Stimulated activated CD8-positive, alpha-beta memory T cell treated with anti-CD3 and anti-CD28 coated beads, Interleukin-2, amount 100 ng/mL, for 48 hours (primary cell): ENCODE data around the gene CASTOR1.
"Not testable (repeated sequence)": the region's sequence is repeated elsewhere in the genome, so short reads cannot be mapped to it uniquely, and the experiment has no call there.

ENCODE experiments used
- DNase-seq, 2 donors: peaks; one replicate each; pipeline ENCODE4 v3.0.0-alpha.2; 2020; ENCODE audit warnings: low read depth in 2 of 2

The CASTOR1 gene

DNA sequence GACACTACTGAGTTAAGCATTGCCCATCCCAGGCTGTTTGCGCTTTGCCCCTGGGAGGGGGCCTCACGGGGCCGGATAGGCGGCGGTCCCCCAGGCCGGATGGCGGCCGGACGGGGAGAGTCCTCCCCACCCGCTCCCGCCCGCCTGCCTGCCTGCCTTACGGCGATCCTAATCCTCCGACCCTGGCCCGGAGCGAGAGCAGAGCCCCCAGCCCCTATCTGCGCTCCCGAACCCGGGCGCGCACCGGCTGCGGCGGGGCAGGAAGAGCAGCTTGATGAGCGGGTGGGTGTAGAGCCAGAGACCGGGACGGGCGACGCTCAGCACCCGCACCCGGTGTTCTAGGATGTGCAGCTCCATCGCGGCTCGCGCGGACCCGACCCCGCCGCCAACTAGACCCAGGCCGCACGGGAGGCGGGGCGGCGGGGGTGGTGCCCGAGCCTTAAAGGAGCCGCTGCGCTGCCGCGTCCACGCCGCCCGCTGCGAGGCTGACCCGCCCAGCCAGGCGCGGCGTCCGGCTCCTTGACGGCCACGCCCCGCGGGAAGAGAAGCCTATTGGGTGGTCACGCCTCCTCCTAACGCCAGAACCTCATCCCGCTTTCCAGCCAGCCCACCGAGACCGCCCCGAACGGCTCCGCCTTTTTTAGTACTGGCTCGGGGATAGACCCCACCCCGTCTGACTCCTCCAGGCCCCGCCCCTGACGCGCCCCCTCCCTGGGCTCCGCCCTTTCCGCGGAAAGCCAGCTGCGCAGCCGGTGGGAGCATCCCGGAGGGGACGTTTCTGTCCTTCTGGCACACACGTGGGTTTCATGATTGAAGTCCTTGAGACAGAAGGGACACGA lies at the start of gene CASTOR1:
Gene CASTOR1 (minus strand): TSS at position 365 of the 839 bp plus-strand sequence. CDS start 8 bp downstream, at position 357.
- peak; percentile 84 to 91 for DNase-seq

DNA sequence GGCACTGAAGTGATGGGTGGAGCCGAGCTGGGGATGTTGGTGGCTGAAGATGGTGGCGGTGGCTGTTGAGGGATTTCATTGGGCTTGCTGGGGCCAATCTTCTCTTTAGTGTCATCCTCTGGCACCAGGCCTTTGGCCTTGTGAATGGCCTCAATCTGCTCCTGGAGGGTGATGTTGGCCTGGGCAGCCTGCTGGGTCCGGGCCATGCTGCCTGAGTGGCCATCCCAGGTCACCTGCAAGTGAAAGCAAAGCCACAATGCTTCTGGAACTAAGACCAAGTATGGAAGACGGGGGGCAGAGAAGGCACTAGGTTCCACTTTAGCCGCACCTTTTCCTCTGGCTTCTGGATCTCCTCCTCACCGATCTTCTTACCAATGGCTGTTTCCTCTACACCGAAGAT lies 49.5 kb upstream of the CASTOR1 start:
- no peak for DNase-seq

GRCh38 chr22:30338341-30338740 lies 49.0 kb upstream of the CASTOR1 start:
- not testable (repeated sequence) for DNase-seq

GRCh38 chr22:30337461-30337778 lies 48.1 kb upstream of the CASTOR1 start:
- DNase-seq = no peak

GRCh38 chr22:30336752-30337460 lies 47.6 kb upstream of the CASTOR1 start:
- no peak for DNase-seq

- no peak for DNase-seq
These were observed 45.9 kb upstream of the CASTOR1 start for GRCh38 chr22:30335236-30335635.

GRCh38 chr22:30334646-30335045 lies 45.3 kb upstream of the CASTOR1 start:
- no peak for DNase-seq

DNA sequence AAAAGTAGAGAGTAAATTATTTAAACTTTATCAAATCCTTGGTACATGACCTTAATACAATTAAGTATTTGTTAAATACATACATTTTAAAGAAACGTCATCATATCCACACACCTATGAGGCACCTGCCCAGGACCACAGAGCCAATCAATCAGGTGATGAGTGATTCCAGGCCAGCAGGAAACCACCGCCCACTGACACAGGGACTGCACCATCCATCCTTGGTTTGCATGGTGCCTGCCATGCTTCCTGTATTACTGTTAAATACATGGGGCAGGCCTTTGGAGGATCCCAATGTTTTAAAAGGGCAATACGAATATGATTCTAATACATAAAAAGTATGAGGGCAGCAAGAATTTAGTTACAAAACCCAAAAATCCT lies 44.4 kb upstream of the CASTOR1 start:
- no peak for DNase-seq

DNA sequence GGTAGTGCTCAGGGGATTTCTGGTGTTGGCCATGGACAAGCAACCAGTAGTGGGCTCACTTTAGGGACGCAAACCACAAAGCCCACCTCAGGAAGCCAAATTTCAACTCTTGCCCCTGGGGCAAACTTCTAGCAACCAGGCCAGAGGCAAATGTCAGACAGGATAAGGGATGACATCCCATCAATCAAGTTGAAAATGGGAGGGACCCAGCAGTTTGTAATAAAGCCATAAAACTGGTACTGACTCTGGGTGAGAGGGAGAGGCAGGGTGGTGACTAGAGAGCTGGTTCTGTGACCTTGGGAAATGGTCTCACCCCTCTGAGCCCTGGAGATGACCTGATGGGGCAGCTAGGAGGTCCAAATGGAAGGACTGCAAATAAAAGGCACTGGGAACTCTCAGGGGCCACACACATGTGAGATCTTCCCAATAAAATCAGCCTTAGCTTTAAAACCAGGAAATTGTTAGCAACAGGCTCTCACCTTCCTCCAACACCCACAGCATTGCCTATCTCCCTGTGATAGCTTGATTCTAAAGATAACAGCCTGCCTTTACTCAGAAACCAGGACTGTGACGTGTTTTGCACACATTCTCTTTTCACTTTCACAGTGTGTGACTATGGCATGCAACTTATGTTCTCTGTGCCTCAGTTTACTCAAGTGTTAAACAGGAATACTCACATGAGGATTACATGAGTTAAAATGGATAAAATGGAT lies 43.8 kb upstream of the CASTOR1 start:
- no peak for DNase-seq

DNA sequence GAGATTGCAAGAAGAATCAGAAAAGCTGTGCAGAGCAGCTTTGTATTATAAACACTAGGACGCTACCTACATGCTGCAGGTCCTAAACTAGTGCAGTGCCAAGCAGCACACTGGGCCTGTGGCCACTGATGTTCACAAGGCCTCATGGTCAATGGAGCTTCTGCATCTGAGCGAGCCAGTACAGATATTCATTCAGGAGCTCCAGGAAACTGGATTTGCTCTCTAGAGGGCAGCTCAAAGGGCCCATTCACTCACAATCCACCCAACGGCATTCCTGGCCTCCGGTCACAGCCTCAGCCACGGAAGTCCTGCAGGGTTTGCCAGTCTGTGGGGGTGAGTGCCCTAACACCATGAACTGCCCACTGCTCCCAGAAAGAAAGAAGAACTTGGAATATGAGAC lies 43.2 kb upstream of the CASTOR1 start:
- DNase-seq = no peak

GRCh38 chr22:30328466-30329049 lies 39.3 kb upstream of the CASTOR1 start:
- DNase-seq = no peak

- DNase-seq = no peak
These were observed 38.6 kb upstream of the CASTOR1 start for GRCh38 chr22:30327864-30328345.

GRCh38 chr22:30326706-30327362 lies 37.5 kb upstream of the CASTOR1 start, which contains the start of gene TBC1D10A:
TBC1D10A (minus strand) TSS chr22:30326941; CDS start chr22:30326881, 60 bp downstream.
- peak; percentile 88 to 95 for DNase-seq

- no peak for DNase-seq
These were observed 37.0 kb upstream of the CASTOR1 start for GRCh38 chr22:30326255-30326705.

DNA sequence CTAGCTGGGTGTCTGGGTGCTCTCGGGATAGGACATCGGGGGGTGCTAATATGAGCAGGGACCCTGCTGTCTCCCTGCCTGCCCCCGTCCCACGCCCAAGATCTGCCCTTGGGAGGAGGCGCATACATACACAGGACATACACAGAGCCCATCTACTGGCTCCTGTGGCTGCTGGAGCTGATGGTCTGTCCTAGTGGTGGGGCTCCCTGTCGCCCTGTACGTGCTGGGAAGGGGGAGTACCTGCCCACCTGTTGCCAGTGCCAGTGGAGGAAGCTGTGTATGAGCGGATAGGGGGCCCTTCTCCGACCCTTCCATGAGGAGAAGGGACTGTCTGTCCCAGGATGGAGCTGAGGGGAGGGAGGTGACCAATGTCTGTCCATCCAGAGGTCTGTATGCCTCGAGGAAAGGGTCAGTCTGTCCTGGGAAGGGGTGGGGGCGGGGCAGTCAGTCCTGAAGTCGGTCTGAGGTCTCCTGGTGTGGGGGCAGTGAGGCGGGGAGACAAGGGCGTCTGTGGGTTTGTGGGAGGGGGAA lies 36.5 kb upstream of the CASTOR1 start:
- no peak for DNase-seq

- no peak for DNase-seq
These were observed 35.9 kb upstream of the CASTOR1 start for GRCh38 chr22:30325065-30325720.

DNA sequence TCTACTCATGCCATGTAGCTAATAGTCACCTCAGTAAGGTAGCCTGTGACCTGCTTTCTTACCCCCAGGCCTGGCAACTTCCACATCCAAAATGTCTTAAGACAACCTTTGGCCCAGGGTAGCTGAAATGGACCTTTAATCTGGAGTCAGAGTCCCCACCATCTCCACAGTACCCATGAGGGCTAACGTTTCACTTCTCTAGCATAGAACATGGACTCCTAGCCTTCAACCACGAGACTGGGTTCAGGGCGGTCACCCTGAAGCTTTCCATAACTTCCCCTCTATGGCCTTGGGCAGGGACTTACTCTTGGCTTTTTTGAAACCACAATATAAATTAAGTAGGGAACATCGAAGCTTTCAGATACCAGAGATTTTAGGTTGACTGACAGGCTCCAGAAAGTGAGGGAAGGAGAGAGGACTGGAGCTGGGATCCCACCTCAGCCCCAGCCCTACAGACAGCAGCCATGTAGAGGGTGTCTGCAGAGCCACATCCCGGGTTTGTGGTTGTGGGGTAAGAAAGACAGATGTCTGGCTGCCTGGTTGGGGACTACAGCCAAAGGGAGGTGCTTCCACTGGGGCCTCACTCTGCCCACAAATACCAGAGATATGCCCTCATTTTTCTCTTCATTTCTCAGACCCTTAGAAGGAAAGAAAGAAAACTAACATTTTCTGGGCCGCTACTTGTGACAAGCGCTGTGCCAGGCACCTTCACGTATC lies 34.9 kb upstream of the CASTOR1 start:
- no peak for DNase-seq

GRCh38 chr22:30323246-30323645 lies 33.9 kb upstream of the CASTOR1 start:
- DNase-seq = no peak

DNA sequence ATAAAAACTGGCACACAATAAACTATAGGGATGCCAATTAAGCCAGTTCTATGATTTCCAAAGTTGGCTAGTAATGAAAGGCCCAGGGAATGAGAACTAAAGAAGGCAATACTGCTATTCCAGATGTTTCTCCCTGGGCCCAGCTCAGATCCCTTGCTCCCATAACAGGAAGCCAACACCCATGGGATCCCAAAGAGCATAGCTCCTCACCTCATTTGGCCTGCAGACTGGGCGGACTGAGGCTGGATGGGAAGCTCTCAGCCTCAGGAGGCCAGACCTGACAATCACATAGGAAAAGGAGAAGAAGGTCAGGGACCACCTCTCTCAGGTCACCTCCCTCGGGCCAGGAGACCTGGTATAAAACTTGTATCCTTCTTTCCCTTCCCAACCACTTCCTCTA lies 32.2 kb upstream of the CASTOR1 start:
- DNase-seq = no peak

DNA sequence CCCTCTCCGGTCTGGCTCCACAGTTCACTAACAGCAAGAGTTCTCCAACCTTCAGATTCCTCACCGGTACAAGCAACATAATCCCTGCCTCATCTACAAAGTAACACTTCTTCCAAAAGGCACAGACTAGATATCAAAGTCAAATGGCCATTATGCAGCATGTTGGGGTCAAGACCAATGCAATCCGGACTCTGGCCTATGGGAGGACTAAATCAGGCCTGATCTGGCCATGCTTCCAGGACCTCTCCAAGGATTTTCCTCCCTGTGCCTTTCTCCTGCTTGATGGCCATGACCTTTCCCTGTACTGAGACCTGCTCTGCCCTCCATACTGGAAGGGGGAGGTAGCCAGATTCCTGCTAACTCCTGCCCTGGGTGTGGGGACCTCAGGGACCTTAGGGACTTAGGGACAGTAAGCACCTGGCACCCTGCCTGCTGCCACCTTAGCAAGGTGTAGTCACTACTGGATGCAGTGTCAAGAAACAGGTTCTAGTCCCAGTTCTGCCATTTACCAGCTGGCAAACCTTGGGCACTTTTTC lies 30.8 kb upstream of the CASTOR1 start:
- DNase-seq = no peak
